Measurements from ENCODE around the gene LRRC41.
"Not testable (repeated sequence)": the region's sequence is repeated elsewhere in the genome, so short reads cannot be mapped to it uniquely, and the experiment has no call there.

The LRRC41 gene

GRCh38 chr1:46241733-46242132 is 61.7 kb downstream of the LRRC41 start:
- DNase-seq = not testable (repeated sequence)

DNA sequence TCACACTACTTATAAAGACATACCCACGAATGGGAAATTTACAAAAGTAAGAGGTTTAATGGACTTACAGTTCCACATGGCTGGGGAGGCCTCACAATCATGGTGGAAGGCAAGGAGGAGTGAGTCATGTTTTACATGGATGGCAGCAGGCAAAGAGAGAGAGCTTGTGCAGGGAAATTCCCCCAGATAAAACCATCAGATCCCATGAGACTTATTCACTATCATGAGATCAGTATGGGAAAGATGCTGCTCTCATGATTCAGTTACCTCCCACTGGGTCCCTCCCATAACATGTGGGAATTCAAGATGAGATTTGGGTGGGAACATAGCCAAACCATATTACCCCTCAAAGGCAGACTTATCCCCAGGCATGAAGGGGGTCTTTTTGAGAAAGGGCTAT is 64.6 kb downstream of the LRRC41 start:
- DNase-seq = not testable (repeated sequence)

- no peak for DNase-seq
These were observed 66.5 kb downstream of the LRRC41 start for GRCh38 chr1:46236882-46237281.

- DNase-seq = not testable (repeated sequence)
These were observed 72.2 kb downstream of the LRRC41 start for GRCh38 chr1:46231231-46231630.
